ENCODE data around the gene EPC1. TPM values are rescaled to one million over a fixed set of nuclear protein-coding genes. Genes with fewer than 3 reads are reported as not detected.

EPC1 gene
- polyA plus RNA-seq, 1 of the 3 experiments (the other 2 are of a cell fraction), result 21.8 TPM

GRCh38 chr10:32330214-32330613 is 16.7 kb downstream of the EPC1 start:
- Histone ChIP-seq H2AFZ (ENCODE audit: low read depth) (no peak overlapping the region), H3K27ac (ENCODE audit: low read depth in 2 of 2, low read length in 1 of 2) (no peak overlapping the region; a peak in 1 of 4 replicates), H3F3A (replicated peaks; ENCODE audit: insufficient read depth) (no peaks in the 10 kb centered on the region), H3K4me3 (ENCODE audit: low read depth in 2 of 2, low read length in 1 of 2) (no peak overlapping the region), H3K4me1 (ENCODE audit: control insufficient read depth in 1 of 2, insufficient read depth in 2 of 2, low read depth in 1 of 2, low read length in 1 of 2) (peaks cover 5 to 23% of the 10 kb centered on the region in 2 experiments; a peak in 3 of 4 replicates), H4K20me1 (ENCODE audit: insufficient read depth) (peaks cover 100% of the 10 kb centered on the region), H3K4me2 (no peak overlapping the region), H3K27me3 (ENCODE audit: insufficient read depth) (no peaks in the 10 kb centered on the region), H3K9me2 (no peaks in the 10 kb centered on the region), H3K9ac (no peak overlapping the region), H3K79me2 (ENCODE audit: insufficient read depth) (peaks cover 100% of the 10 kb centered on the region), H3K9me3 (no peaks in the 10 kb centered on the region), H3K36me3 (replicated peaks in 1 of 2; ENCODE audit: control insufficient read depth in 1 of 2, insufficient read depth in 2 of 2, low read length in 1 of 2) (peaks cover 0 to 6% of the 10 kb centered on the region in 2 experiments)
- TF ChIP-seq USF1 (IDR thresholded peaks at IDR 0.05; ENCODE audit: borderline replicate concordance, low read depth), result no peak
- no peak for TF ChIP-seq MAX (IDR thresholded peaks at IDR 0.05; ENCODE audit: low read depth)
- TF ChIP-seq REST (IDR thresholded peaks at IDR 0.05; ENCODE audit: low read depth, low read length), result no peak
- no peak for TF ChIP-seq MEF2A (IDR thresholded peaks at IDR 0.05; ENCODE audit: borderline replicate concordance, low read depth)
- no peak for TF ChIP-seq RCOR1 (IDR thresholded peaks at IDR 0.05; ENCODE audit: low read length)
- no peak for TF ChIP-seq RXRA (IDR thresholded peaks at IDR 0.05; ENCODE audit: borderline replicate concordance, low read depth)
- TF ChIP-seq SIN3A (IDR thresholded peaks at IDR 0.05; ENCODE audit: borderline replicate concordance, low read depth, low read length), result no peak
- TF ChIP-seq JUND (IDR thresholded peaks at IDR 0.05), result no peak
- TF ChIP-seq ZBTB33 (IDR thresholded peaks at IDR 0.05; ENCODE audit: borderline replicate concordance, low read depth), result no peak
- TF ChIP-seq GABPA (IDR thresholded peaks at IDR 0.05; ENCODE audit: low read depth), result no peak
- no peak for TF ChIP-seq IRF3 (IDR thresholded peaks at IDR 0.05; ENCODE audit: low read depth, low read length)
- no peak for TF ChIP-seq NFIC (IDR thresholded peaks at IDR 0.05; ENCODE audit: borderline replicate concordance)
- TF ChIP-seq ELF1 (IDR thresholded peaks at IDR 0.05), result no peak
- CTCF ChIA-PET, result interaction anchor here (1.3 to 3.0 kb wide), 3 partner anchors 15 to 25 kb away, joined by 3 to 16 read pairs (median 4); no protein-coding TSS in a partner anchor
- DNase-seq, result no peak
- whole genome bisulfite sequencing (ENCODE audit: low lambda C conversion rate), result 47% methylated on average over 2 of the region's 2 CpGs
- POLR2A ChIA-PET, result no interaction called here

All from SK-N-SH (cell line).